ACC112 (cell line): ENCODE data around the gene SAP30.

Experiments used
- H2AFZ ChIP-seq: fragments of 200-600 bp; sonication (generic); one replicate; pipeline ENCODE4 v1.6.0; 2017; ENCODE audit warnings: antibody characterized with exemption, low read length; ENCODE audit not compliant: unreplicated experiment
- H3K27ac ChIP-seq: fragments of 200-600 bp; sonication (generic); 2 replicates; pipeline ENCODE4 v1.5.1; 2014; ENCODE audit warnings: low read depth, mild to moderate bottlenecking, antibody characterized with exemption, low read length, moderate library complexity
- H3K27me3 ChIP-seq: fragments of 200-600 bp; sonication (generic); 2 replicates; pipeline ENCODE4 v1.6.1; 2014; ENCODE audit warnings: mild to moderate bottlenecking, antibody characterized with exemption, low read length, moderate library complexity, mixed read lengths; ENCODE audit not compliant: insufficient read depth
- H3K36me3 ChIP-seq: fragments of 200-600 bp; sonication (generic); 2 replicates; pipeline ENCODE4 v1.6.1; 2016; ENCODE audit warnings: mild to moderate bottlenecking, antibody characterized with exemption, low read length, moderate library complexity, mixed read lengths; ENCODE audit not compliant: insufficient read depth
- H3K4me1 ChIP-seq: fragments of 200-600 bp; sonication (generic); one replicate; pipeline ENCODE4 v1.6.1; 2016; ENCODE audit warnings: low read length, mixed read lengths; ENCODE audit not compliant: insufficient read depth, unreplicated experiment, control insufficient read depth
- H3K4me3 ChIP-seq: fragments of 200-600 bp; sonication (generic); 2 replicates; pipeline ENCODE4 v1.5.1; 2014; ENCODE audit warnings: mild to moderate bottlenecking, low read depth, low read length
- H3K79me2 ChIP-seq: fragments of 200-600 bp; sonication (generic); one replicate; pipeline ENCODE4 v1.6.0; 2016; ENCODE audit warnings: low read length; ENCODE audit not compliant: control insufficient read depth, unreplicated experiment, insufficient read depth

Gene SAP30, protein sequence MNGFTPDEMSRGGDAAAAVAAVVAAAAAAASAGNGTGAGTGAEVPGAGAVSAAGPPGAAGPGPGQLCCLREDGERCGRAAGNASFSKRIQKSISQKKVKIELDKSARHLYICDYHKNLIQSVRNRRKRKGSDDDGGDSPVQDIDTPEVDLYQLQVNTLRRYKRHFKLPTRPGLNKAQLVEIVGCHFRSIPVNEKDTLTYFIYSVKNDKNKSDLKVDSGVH

DNA sequence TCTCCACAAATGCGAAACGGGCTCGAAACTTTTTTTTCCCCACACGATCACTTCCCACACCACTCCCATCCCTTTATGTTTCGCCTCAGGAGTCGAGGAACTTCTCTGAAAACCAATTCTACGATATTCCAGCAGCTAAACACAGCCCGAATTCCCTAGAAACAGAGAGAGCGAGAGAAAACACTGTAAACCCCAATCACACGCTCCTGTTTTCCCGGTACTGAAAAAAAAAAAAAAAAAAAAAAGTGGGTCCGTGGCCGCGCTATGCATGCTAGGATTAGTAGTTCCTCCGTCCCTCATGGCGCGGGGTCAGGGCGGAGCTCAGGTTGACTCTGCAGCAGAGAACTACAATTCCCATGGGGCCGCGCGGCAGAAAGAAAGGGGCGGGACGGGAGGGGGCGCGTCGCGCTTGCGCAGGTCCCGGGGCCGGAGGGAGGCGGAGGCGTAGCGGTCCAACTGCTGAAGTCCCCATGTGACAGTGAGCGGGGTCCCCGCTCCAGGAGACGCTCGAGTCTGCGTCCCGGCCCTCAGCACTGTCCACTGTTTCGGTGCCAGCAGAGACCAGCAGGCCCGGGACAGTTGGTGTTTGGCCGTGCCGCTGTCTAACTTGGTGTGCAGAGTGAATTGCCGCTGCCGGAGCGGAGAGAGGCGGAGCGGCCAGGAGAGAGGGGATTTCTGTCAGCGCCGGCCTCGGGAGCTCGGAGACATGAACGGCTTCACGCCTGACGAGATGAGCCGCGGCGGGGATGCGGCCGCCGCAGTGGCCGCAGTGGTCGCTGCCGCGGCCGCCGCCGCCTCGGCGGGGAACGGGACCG is at the start of gene SAP30:
TSS of gene SAP30 (plus strand) at position 478 of the 815 bp plus-strand sequence. CDS start at position 707, 229 bp downstream.
- Histone ChIP-seq H3K27me3 (no peaks in the 10 kb centered on the region), H3K27ac (peak within 1 kb of the TSS; percentile 96), H3K4me1 (peaks cover 14% of the 10 kb centered on the region), H3K79me2 (peaks cover 48% of the 10 kb centered on the region), H3K4me3 (peak within 1 kb of the TSS; percentile 79), H3K36me3 (no peaks in the 10 kb centered on the region), H2AFZ (peak within 1 kb of the TSS; percentile 76)

DNA sequence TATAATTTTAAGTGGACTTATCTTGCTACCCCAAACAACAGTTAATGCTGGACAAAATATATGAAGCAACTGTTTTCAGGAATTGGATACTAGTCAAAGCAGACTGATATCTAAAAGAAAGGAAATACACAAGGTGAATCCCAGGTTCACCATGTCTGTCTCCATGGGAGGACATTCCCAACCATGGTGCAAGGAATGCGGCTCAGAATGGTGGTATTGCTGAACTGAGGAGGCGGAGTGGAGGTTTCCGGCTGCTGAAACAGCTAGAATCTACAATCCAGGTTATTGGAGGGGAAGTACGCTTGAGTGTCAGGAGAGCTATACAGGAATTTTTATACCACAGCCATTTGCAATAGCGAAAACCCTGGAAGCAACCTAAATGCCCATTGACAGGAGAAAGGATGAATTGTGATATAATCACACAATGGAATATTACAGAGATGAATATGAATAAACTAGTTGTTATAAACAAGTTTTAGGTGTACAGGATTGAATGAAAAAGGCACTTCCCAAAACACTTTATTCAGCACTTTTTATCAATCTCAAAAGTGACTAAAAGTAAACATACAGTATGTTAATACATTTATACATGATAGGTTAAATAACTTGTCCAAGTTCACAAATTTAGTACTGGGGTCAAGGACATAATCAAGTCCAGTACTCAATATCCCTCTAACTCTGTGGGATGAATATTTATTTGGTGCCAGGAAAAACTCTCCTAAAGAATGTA is 45.6 kb upstream of the SAP30 start:
- Histone ChIP-seq H3K4me1 (no peaks in the 10 kb centered on the region), H3K79me2 (no peaks in the 10 kb centered on the region), H3K4me3 (no peak overlapping the region), H3K27me3 (no peaks in the 10 kb centered on the region), H3K36me3 (peaks cover 12% of the 10 kb centered on the region), H3K27ac (no peak overlapping the region), H2AFZ (no peak overlapping the region)

DNA sequence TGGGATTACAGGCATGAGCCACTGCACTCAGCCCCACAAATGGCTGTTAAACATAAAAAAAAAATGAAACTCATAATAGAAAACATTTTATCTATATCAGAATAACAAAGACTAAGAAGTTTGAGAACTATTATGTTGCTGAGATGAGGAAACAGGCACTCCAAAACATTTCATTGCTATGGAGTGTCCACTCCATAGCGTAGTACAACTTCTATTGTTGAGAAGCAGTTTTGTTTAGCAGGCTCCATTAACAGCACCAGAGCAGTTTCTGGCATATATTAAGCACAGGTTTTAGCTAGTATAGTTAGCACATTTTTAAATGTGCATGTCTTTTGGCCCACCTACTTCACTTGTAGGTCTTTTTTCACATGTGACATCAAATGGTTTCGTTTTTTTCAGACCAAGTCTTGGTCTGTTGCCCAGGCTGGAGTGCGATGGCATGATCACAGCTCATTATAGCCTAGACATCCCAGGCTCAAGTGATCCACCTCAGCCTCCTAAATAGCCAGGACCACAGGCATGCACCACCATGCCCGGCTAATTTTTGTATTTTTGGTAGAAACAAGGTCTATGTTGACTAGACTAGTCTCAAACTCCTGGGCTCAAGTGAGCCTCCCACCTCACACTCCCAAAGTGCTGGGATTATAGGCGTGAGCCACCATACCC is 42.4 kb upstream of the SAP30 start:
- H3K4me3 ChIP-seq: no peak overlapping the region
- H3K4me1 ChIP-seq: peaks cover 7% of the 10 kb centered on the region
- no peak overlapping the region for H3K27ac ChIP-seq
- H2AFZ ChIP-seq: no peak overlapping the region
- peaks cover 21% of the 10 kb centered on the region for H3K79me2 ChIP-seq
- H3K27me3 ChIP-seq: no peaks in the 10 kb centered on the region
- H3K36me3 ChIP-seq: peaks cover 38% of the 10 kb centered on the region

DNA sequence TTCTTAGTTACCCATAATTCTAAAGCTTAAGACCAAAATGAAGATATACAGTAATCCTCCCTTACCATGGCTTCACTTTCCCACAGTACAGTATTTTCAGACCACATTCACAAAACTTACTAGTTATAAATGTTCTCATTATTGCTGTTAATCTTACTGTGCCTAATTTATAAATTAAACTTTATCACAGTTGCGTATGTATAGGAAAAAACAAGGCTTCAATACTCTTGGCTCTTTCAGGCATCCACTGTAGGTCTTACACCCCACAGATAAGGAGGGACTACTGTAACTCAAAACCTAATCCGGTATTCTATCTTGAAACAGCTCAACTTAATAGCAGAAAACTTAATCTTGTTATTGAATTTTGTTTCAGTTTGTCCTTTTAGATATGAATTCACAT is 40.2 kb upstream of the SAP30 start:
- H3K27me3 ChIP-seq: no peaks in the 10 kb centered on the region
- H3K36me3 ChIP-seq: peaks cover 38% of the 10 kb centered on the region
- peaks cover 28% of the 10 kb centered on the region for H3K79me2 ChIP-seq
- no peak overlapping the region for H2AFZ ChIP-seq
- no peak overlapping the region for H3K27ac ChIP-seq
- peak overlapping the region; percentile 6 for H3K4me3 ChIP-seq
- H3K4me1 ChIP-seq: peaks cover 7% of the 10 kb centered on the region

DNA sequence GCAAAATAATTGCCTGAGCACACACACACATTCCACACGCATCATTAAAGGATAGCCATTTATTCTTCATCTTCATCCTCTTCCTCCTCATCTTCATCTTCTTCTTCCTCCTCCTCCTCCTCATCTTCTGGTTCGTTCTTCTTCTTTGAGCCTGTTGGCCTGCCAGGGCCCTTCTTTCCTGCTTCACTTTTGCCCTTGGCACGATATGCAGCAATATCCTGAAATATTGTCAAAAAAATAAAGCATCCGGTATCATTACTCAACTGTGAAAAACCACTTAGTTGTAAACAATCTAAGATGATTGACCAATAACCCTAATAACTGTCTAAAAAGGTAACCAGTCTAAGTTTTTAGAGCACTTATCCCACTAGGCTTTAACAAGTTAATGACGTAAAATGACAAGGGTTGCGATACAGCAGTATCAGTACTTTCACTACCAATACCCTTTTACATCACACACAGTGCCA is 38.7 kb upstream of the SAP30 start:
- peak overlapping the region; percentile 98; the same call in 1 of the 2 replicates for H3K27ac ChIP-seq
- no peak overlapping the region for H2AFZ ChIP-seq
- H3K79me2 ChIP-seq: peaks cover 35% of the 10 kb centered on the region
- peaks cover 38% of the 10 kb centered on the region for H3K36me3 ChIP-seq
- H3K4me1 ChIP-seq: peaks cover 20% of the 10 kb centered on the region
- no peaks in the 10 kb centered on the region for H3K27me3 ChIP-seq
- H3K4me3 ChIP-seq: peak overlapping the region; percentile 97

- Histone ChIP-seq H3K4me3 (peak overlapping the region; percentile 97), H3K79me2 (peaks cover 40% of the 10 kb centered on the region), H2AFZ (no peak overlapping the region), H3K36me3 (peaks cover 38% of the 10 kb centered on the region), H3K27ac (peak overlapping the region; percentile 98), H3K4me1 (peaks cover 25% of the 10 kb centered on the region), H3K27me3 (no peaks in the 10 kb centered on the region)
Observed at GRCh38 chr4:173332963-173333657, 37.6 kb upstream of the SAP30 start.

DNA sequence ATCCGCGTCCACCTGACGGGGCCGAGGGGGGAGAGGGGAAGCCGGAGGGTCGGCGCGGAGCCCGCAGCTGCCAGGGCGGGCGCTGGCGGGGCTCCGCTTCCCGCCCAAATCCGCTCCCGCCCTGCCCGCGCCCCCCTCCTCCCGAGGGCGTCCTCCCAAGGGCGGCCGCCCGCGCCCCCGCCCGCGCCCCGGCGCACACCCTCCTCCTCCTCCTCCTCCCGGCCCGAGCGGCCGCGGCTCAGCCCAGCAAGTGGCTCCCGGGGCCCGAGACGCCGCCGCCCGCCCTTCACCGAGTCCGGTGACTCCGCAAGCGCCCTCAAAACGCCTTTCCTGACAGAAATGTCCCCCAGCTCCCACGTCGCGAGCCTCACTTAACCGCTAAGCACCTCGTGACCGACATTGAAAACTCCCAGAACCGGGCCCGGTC is 37.1 kb upstream of the SAP30 start:
- H3K79me2 ChIP-seq: peaks cover 40% of the 10 kb centered on the region
- no peak overlapping the region for H2AFZ ChIP-seq
- peaks cover 25% of the 10 kb centered on the region for H3K4me1 ChIP-seq
- peaks cover 38% of the 10 kb centered on the region for H3K36me3 ChIP-seq
- peak overlapping the region; percentile 98 for H3K27ac ChIP-seq
- H3K27me3 ChIP-seq: no peaks in the 10 kb centered on the region
- H3K4me3 ChIP-seq: peak overlapping the region; percentile 97

DNA sequence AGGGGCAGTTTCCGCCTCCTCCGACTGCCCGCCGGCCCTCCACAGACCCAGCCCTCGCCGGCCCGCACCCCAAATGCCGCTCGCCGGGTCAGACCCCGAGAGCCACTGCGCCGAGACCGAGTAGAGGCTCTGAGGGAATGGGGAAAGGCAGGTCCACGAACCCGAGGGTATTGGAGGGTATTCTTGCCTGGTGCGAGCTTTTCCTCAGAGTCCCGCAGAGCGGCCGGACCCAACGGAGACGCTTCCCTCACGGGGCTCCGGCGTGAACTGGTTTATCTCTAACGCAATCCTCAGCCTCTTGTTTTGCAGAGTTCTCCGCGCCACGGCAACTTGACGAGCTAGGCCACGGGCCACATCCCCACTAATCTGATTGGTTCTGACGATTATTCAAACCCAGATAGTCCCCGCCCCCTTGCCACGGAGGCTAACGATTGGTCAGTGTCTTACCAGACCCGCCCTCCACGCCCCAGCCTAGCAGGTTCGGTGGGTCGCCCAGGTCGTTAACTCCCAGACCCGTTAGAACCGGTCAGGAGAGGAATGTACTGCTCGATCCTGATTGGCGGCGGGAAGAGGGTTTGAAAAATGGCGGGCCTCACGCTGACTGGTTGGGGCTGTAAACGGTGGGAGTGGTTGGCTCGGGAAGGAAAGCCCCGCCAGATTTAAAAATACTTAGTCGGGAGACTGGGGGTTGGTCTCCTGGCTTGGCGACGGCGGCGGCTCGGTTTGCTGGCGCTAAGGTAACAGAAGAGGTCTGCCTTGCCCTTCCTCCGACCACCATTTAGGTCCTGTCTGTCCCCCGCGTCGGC is 36.5 kb upstream of the SAP30 start, which contains the start of gene HMGB2:
TSS of gene HMGB2 (minus strand) at position 274 of the 806 bp plus-strand sequence. CDS start 709 bp downstream, outside the sequence.
- Histone ChIP-seq H3K4me1 (peaks cover 25% of the 10 kb centered on the region), H3K27ac (peak within 1 kb of the TSS; percentile 98), H3K79me2 (peaks cover 40% of the 10 kb centered on the region), H2AFZ (peak within 1 kb of the TSS; percentile 64), H3K36me3 (peaks cover 35% of the 10 kb centered on the region), H3K4me3 (peak within 1 kb of the TSS; percentile 97), H3K27me3 (no peaks in the 10 kb centered on the region)
